Neural crest cell (in vitro differentiated cells): ENCODE measurements around the gene FAM110D. TPM values are rescaled to one million over a fixed set of nuclear protein-coding genes. Genes with fewer than 3 reads are reported as not detected.
A peak's percentile ranks its signal among the peaks of the same experiment; 100 is the strongest.

ENCODE experiments used
- DNase-seq: peaks from one replicate; pipeline ENCODE4 v3.0.0; 2021; ENCODE audit warnings: low read depth, mixed read lengths, low spot score
- H3K27ac Mint-ChIP-seq: one replicate; pipeline ENCODE4 v1.8.0; 2021; ENCODE audit warnings: mild to moderate bottlenecking, mixed read lengths; ENCODE audit not compliant: unreplicated experiment
- H3K27me3 Mint-ChIP-seq: 2 replicates; pipeline ENCODE4 v1.8.0; 2021; ENCODE audit warnings: low read depth, mild to moderate bottlenecking, mixed read lengths
- H3K36me3 Mint-ChIP-seq: 2 replicates; pipeline ENCODE4 v1.8.0; 2021; ENCODE audit warnings: low read depth, mild to moderate bottlenecking, mixed read lengths
- H3K4me1 Mint-ChIP-seq: 2 replicates; pipeline ENCODE4 v1.8.0; 2021; ENCODE audit warnings: mixed read lengths
- H3K4me3 Mint-ChIP-seq: one replicate; pipeline ENCODE4 v1.8.0; 2021; ENCODE audit warnings: mild to moderate bottlenecking, mixed read lengths
- H3K9me3 Mint-ChIP-seq: 2 replicates; pipeline ENCODE4 v1.8.0; 2021; ENCODE audit warnings: mixed read lengths
- total RNA-seq: library from RNA; stranded (reverse); gene quantifications from 2 replicates; pipeline ENCODE4 v1.2.1, GENCODE V29; 2021
- TF ChIP-seq, protein P1 (sequence below): fragments of 200-600 bp; sonication (generic); conservative IDR thresholded peaks from 2 replicates; pipeline ENCODE4 v1.5.0; 2021; ENCODE audit warnings: antibody characterized with exemption, mild to moderate bottlenecking

FAM110D gene
- total RNA-seq, 1 donor from 2014 or later = 1.2 TPM

DNA sequence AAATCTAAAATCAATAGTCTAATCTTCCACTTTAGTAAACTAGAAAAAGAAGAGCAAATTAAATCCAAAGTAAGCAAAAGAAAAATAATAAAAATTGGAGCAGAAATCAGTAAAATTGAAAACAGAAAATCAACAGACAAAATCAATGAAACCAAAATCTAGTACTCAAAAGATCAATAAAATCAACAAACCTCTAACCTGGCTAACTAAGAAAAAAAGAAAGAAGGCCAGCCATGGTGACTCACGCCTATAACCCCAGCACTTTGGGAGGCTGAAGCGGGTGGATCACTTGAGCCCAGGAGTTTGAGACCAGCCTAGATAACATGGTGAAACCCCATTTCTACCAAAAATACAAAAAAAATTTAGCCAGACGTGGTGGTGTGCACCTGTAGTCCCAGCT is 24.4 kb upstream of the FAM110D start:
- no peak for DNase-seq
- no peaks in the 10 kb centered on the region for H3K27me3 Mint-ChIP-seq
- H3K36me3 Mint-ChIP-seq = no peaks in the 10 kb centered on the region
- TF ChIP-seq, protein P1, sequence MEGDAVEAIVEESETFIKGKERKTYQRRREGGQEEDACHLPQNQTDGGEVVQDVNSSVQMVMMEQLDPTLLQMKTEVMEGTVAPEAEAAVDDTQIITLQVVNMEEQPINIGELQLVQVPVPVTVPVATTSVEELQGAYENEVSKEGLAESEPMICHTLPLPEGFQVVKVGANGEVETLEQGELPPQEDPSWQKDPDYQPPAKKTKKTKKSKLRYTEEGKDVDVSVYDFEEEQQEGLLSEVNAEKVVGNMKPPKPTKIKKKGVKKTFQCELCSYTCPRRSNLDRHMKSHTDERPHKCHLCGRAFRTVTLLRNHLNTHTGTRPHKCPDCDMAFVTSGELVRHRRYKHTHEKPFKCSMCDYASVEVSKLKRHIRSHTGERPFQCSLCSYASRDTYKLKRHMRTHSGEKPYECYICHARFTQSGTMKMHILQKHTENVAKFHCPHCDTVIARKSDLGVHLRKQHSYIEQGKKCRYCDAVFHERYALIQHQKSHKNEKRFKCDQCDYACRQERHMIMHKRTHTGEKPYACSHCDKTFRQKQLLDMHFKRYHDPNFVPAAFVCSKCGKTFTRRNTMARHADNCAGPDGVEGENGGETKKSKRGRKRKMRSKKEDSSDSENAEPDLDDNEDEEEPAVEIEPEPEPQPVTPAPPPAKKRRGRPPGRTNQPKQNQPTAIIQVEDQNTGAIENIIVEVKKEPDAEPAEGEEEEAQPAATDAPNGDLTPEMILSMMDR = no peak
- no peaks in the 10 kb centered on the region for H3K9me3 Mint-ChIP-seq
- no peaks in the 10 kb centered on the region for H3K4me1 Mint-ChIP-seq
- no peak overlapping the region for H3K4me3 Mint-ChIP-seq
- H3K27ac Mint-ChIP-seq = no peak overlapping the region

DNA sequence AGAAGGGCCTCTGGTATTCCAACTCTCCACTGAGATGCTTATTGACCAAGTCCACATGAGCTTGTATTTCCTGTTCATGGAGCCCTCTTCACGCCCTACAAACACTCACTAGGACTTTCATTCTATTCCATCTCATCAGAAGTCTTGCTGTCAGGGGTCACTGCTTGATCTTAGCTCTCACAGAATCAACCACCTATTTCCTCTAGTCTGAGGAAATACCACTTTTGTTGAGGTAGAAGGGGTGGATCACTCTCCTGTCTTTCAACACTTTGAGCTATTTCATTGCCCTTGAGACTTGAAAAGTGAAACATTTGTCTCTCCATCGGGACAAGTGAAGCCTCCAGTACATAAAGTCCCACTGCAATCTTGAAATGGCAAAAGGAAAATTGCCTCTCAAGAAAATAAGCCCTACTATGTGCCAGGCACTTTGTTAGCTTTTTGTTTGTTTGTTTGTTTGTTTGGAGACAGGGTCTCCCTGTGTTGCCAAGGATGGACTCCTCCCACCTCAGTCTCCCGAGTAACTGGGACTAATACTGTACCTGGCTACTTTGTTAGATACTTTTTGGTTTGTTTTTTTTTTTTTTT is 19.8 kb upstream of the FAM110D start:
- Mint-ChIP-seq H3K9me3 (no peaks in the 10 kb centered on the region), H3K4me1 (no peaks in the 10 kb centered on the region), H3K4me3 (no peak overlapping the region), H3K36me3 (no peaks in the 10 kb centered on the region), H3K27ac (peak overlapping the region; percentile 63), H3K27me3 (peaks cover 4% of the 10 kb centered on the region)
- DNase-seq = no peak
- TF ChIP-seq, protein P1 = no peak

GRCh38 chr1:26142159-26142558 is 16.7 kb upstream of the FAM110D start:
- no peak overlapping the region for H3K27ac Mint-ChIP-seq
- TF ChIP-seq, protein P1 = no peak
- no peak overlapping the region for H3K4me3 Mint-ChIP-seq
- peaks cover 4% of the 10 kb centered on the region for H3K27me3 Mint-ChIP-seq
- DNase-seq = no peak
- no peaks in the 10 kb centered on the region for H3K9me3 Mint-ChIP-seq
- no peaks in the 10 kb centered on the region for H3K4me1 Mint-ChIP-seq
- H3K36me3 Mint-ChIP-seq = no peaks in the 10 kb centered on the region

GRCh38 chr1:26145041-26145959 is 13.6 kb upstream of the FAM110D start:
- Mint-ChIP-seq H3K36me3 (no peaks in the 10 kb centered on the region), H3K4me3 (no peak overlapping the region), H3K9me3 (no peaks in the 10 kb centered on the region), H3K27me3 (peaks cover 7% of the 10 kb centered on the region), H3K4me1 (no peaks in the 10 kb centered on the region), H3K27ac (no peak overlapping the region)
- TF ChIP-seq, protein P1 = peak; percentile 88
- peak; percentile 79 for DNase-seq

- no peaks in the 10 kb centered on the region for H3K36me3 Mint-ChIP-seq
- H3K27ac Mint-ChIP-seq = no peak overlapping the region
- DNase-seq = no peak
- no peak overlapping the region for H3K4me3 Mint-ChIP-seq
- H3K27me3 Mint-ChIP-seq = peaks cover 7% of the 10 kb centered on the region
- TF ChIP-seq, protein P1 = no peak
- H3K4me1 Mint-ChIP-seq = no peaks in the 10 kb centered on the region
- H3K9me3 Mint-ChIP-seq = no peaks in the 10 kb centered on the region
Observed at GRCh38 chr1:26145960-26146294, 13.0 kb upstream of the FAM110D start.
